Endodermal cell (in vitro differentiated cells): Measurements from ENCODE around the gene PSMA6. TPM values are rescaled to one million over a fixed set of nuclear protein-coding genes. Genes with fewer than 3 reads are reported as not detected.

ENCODE experiments used
- DNase-seq: peaks from one replicate; pipeline ENCODE4 v3.0.0-alpha.2; 2017
- H3K27ac ChIP-seq: 2 replicates; pipeline ENCODE4 v1.5.1; 2013; ENCODE audit warnings: mild to moderate bottlenecking, low read depth, low read length, moderate library complexity
- H3K27me3 ChIP-seq: 2 replicates; pipeline ENCODE4 v1.6.1; 2013; ENCODE audit warnings: mild to moderate bottlenecking, low read length, moderate library complexity; ENCODE audit not compliant: insufficient read depth, control insufficient read depth, poor library complexity, severe bottlenecking
- H3K36me3 ChIP-seq: 2 replicates; pipeline ENCODE4 v1.7.0; 2013; ENCODE audit warnings: mild to moderate bottlenecking, low read length, moderate library complexity; ENCODE audit not compliant: control insufficient read depth, insufficient read depth
- H3K4me1 ChIP-seq: one replicate; pipeline ENCODE4 v1.7.0; 2013; ENCODE audit warnings: low read length; ENCODE audit not compliant: control insufficient read depth, insufficient read depth
- H3K4me3 ChIP-seq: 2 replicates; pipeline ENCODE4 v1.5.1; 2013; ENCODE audit warnings: mild to moderate bottlenecking, low read length, moderate library complexity
- H3K9ac ChIP-seq: 2 replicates; pipeline ENCODE4 v1.6.1; 2013; ENCODE audit warnings: mild to moderate bottlenecking, low read length, moderate library complexity; ENCODE audit not compliant: poor library complexity, severe bottlenecking; ENCODE audit errors: extremely low read depth
- H3K9me3 ChIP-seq: 2 replicates; pipeline ENCODE4 v1.6.1; 2013; ENCODE audit warnings: mild to moderate bottlenecking, low read length, moderate library complexity; ENCODE audit not compliant: control insufficient read depth
- H3K27ac Mint-ChIP-seq: 2 replicates; pipeline ENCODE4 v1.8.0; 2020; ENCODE audit warnings: mixed read lengths
- H3K27me3 Mint-ChIP-seq: 2 replicates; pipeline ENCODE4 v1.8.0; 2021; ENCODE audit warnings: mild to moderate bottlenecking, mixed read lengths; ENCODE audit not compliant: insufficient read depth
- H3K36me3 Mint-ChIP-seq: 2 replicates; pipeline ENCODE4 v1.8.0; 2020; ENCODE audit warnings: low read depth, mixed read lengths
- H3K4me1 Mint-ChIP-seq: 2 replicates; pipeline ENCODE4 v1.8.0; 2020; ENCODE audit warnings: mixed read lengths
- H3K4me3 Mint-ChIP-seq: 2 replicates; pipeline ENCODE4 v1.8.0; 2020; ENCODE audit warnings: mild to moderate bottlenecking, moderate library complexity, mixed read lengths
- H3K9me3 Mint-ChIP-seq: 2 replicates; pipeline ENCODE4 v1.8.0; 2020; ENCODE audit warnings: mild to moderate bottlenecking, mixed read lengths
- CTCF ChIP-seq: fragments of 200-600 bp; sonication (generic); conservative IDR thresholded peaks from 2 replicates; pipeline ENCODE4 v1.5.0; 2021; ENCODE audit warnings: antibody characterized with exemption, mild to moderate bottlenecking
- WGBS, 2 experiments: methylation state at CpG; one replicate each; pipeline versions ENCODE4 v1.1.5 to v1.1.7; 2013; ENCODE audit warnings: missing lambda C conversion rate in 2 of 2, mixed read lengths in 1 of 2; ENCODE audit not compliant: insufficient coverage in 1 of 2, insufficient read length in 1 of 2; 5-methylcytosine and 5-hydroxymethylcytosine counted together
- total RNA-seq, 2 donors: library from RNA; stranded (reverse); fragmentation: NEBNext Ultra II Directional in 1 of 2; extraction: Animal tissue kit (Norgen Biotek cat#: 25700) in 1 of 2; gene quantifications; 2 replicates in 1 of 2; 3 replicates in 1 of 2; pipeline ENCODE4 v1.2.1, GENCODE V29; 2021

PSMA6 gene
- total RNA-seq, 2 donors from 2014 or later, result 263 to 277 TPM

- no peaks in the 10 kb centered on the region for H3K27me3 Mint-ChIP-seq
- peaks cover 18% of the 10 kb centered on the region for H3K36me3 Mint-ChIP-seq
- no peaks in the 10 kb centered on the region for H3K9me3 ChIP-seq
- H3K27ac Mint-ChIP-seq, result no peak overlapping the region
- H3K4me3 ChIP-seq, result no peak overlapping the region
- no peaks in the 10 kb centered on the region for H3K27me3 ChIP-seq
- H3K9me3 Mint-ChIP-seq, result no peaks in the 10 kb centered on the region
- no peaks in the 10 kb centered on the region for H3K4me1 ChIP-seq
- H3K9ac ChIP-seq, result no peak overlapping the region
- WGBS, 2 experiments, result 89 to 97% methylated on average over 3 to 5 of the region's 5 CpGs
- no peak overlapping the region for H3K4me3 Mint-ChIP-seq
- no peak overlapping the region for H3K27ac ChIP-seq
- no peak for TF ChIP-seq CTCF
- H3K36me3 ChIP-seq, result peaks cover 3% of the 10 kb centered on the region
- peaks cover 3% of the 10 kb centered on the region for H3K4me1 Mint-ChIP-seq
- DNase-seq, result no peak
These were observed 6.8 kb upstream of the PSMA6 start for GRCh38 chr14:35285168-35286002.

- Mint-ChIP-seq H3K9me3 (no peaks in the 10 kb centered on the region), H3K27ac (no peak overlapping the region), H3K36me3 (peaks cover 12% of the 10 kb centered on the region), H3K4me1 (peaks cover 7% of the 10 kb centered on the region), H3K27me3 (no peaks in the 10 kb centered on the region), H3K4me3 (no peak overlapping the region)
- no peaks in the 10 kb centered on the region for H3K9me3 ChIP-seq
- H3K4me3 ChIP-seq, result no peak overlapping the region
- TF ChIP-seq CTCF, result no peak
- DNase-seq, result no peak
- no peaks in the 10 kb centered on the region for H3K36me3 ChIP-seq
- H3K27ac ChIP-seq, result no peak overlapping the region
- H3K9ac ChIP-seq, result no peak overlapping the region
- 91 to 92% methylated on average over 7 to 8 of the region's 8 CpGs for WGBS, 2 experiments
- no peaks in the 10 kb centered on the region for H3K27me3 ChIP-seq
- no peaks in the 10 kb centered on the region for H3K4me1 ChIP-seq
These were observed 6.1 kb upstream of the PSMA6 start for GRCh38 chr14:35286003-35286600.

GRCh38 chr14:35286707-35287106 is 5.5 kb upstream of the PSMA6 start:
- Mint-ChIP-seq H3K9me3 (no peaks in the 10 kb centered on the region), H3K27ac (no peak overlapping the region), H3K36me3 (peaks cover 11% of the 10 kb centered on the region), H3K4me1 (peaks cover 7% of the 10 kb centered on the region), H3K4me3 (no peak overlapping the region), H3K27me3 (no peaks in the 10 kb centered on the region)
- no peak overlapping the region for H3K4me3 ChIP-seq
- H3K27ac ChIP-seq, result no peak overlapping the region
- 100% methylated on average over 1 of the region's 1 CpG; no CpG with 5 or more reads in 1 of the 2 experiments for WGBS, 2 experiments
- DNase-seq, result no peak
- TF ChIP-seq CTCF, result no peak
- H3K9ac ChIP-seq, result no peak overlapping the region
- H3K27me3 ChIP-seq, result no peaks in the 10 kb centered on the region
- H3K36me3 ChIP-seq, result no peaks in the 10 kb centered on the region
- H3K4me1 ChIP-seq, result no peaks in the 10 kb centered on the region
- H3K9me3 ChIP-seq, result no peaks in the 10 kb centered on the region
